CD8-positive, alpha-beta memory T cell (primary cell): ENCODE measurements around the gene CTSV. TPM values are rescaled to one million over a fixed set of nuclear protein-coding genes. Genes with fewer than 3 reads are reported as not detected.
"Not testable (repeated sequence)": the region's sequence is repeated elsewhere in the genome, so short reads cannot be mapped to it uniquely, and the experiment has no call there.

Source experiments
- CTCF ChIA-PET: fragments of 350-600 bp; sonication (Branson Sonifier 250); formaldehyde crosslinking; loops from one replicate; lab custom pipeline; 2021; ENCODE audit warnings: antibody characterized with exemption; lab: Charles Lee
- POLR2A ChIA-PET: fragments of 350-600 bp; sonication (Branson Sonifier 250); formaldehyde crosslinking; loops from one replicate; lab custom pipeline; 2021; ENCODE audit warnings: antibody characterized with exemption; lab: Charles Lee
- DNase-seq, 5 donors: peaks; one replicate each; pipeline versions ENCODE4 v3.0.0 to v3.0.0-alpha.2; 2020 to 2022; ENCODE audit warnings: mixed read lengths in 1 of 5
- H3K27ac ChIP-seq: one replicate; pipeline ENCODE4 v1.7.0; 2013; ENCODE audit warnings: low read depth, mild to moderate bottlenecking, low read length, moderate library complexity
- H3K27me3 ChIP-seq: 2 replicates; pipeline ENCODE4 v1.7.0; 2013; ENCODE audit warnings: low read length, mild to moderate bottlenecking; ENCODE audit not compliant: insufficient read depth, poor library complexity, severe bottlenecking
- H3K36me3 ChIP-seq: 2 replicates; pipeline ENCODE4 v1.7.0; 2013; ENCODE audit warnings: mild to moderate bottlenecking, low read length, moderate library complexity; ENCODE audit not compliant: insufficient read depth
- H3K4me1 ChIP-seq: 2 replicates; pipeline ENCODE4 v1.7.0; 2013; ENCODE audit warnings: mild to moderate bottlenecking, low read length, moderate library complexity; ENCODE audit not compliant: insufficient read depth
- H3K4me3 ChIP-seq: 2 replicates; pipeline ENCODE4 v1.7.0; 2013; ENCODE audit warnings: mild to moderate bottlenecking, low read length
- H3K9me3 ChIP-seq: 2 replicates; pipeline ENCODE4 v1.7.0; 2013; ENCODE audit warnings: mild to moderate bottlenecking, low read length
- H3K27ac Mint-ChIP-seq, 8 donors: one replicate each; pipeline ENCODE4 v1.8.0; 2020 to 2021; ENCODE audit warnings: mixed read lengths in 8 of 8, mild to moderate bottlenecking in 6 of 8, inconsistent platforms in 3 of 8, moderate library complexity in 3 of 8
- H3K27me3 Mint-ChIP-seq, 2 donors: one replicate each; pipeline ENCODE4 v1.8.0; 2020 to 2021; ENCODE audit warnings: mixed read lengths in 2 of 2, mild to moderate bottlenecking in 1 of 2, moderate library complexity in 1 of 2
- H3K36me3 Mint-ChIP-seq, 3 donors: one replicate each; pipeline ENCODE4 v1.8.0; 2020 to 2021; ENCODE audit warnings: mixed read lengths in 3 of 3, inconsistent platforms in 1 of 3, mild to moderate bottlenecking in 1 of 3
- H3K4me1 Mint-ChIP-seq, 3 donors: one replicate each; pipeline ENCODE4 v1.8.0; 2020 to 2021; ENCODE audit warnings: mixed read lengths in 3 of 3, inconsistent platforms in 1 of 3, mild to moderate bottlenecking in 1 of 3
- H3K4me3 Mint-ChIP-seq, 7 donors: one replicate each; pipeline ENCODE4 v1.8.0; 2020 to 2021; ENCODE audit warnings: mixed read lengths in 7 of 7, mild to moderate bottlenecking in 6 of 7, moderate library complexity in 4 of 7, inconsistent platforms in 2 of 7
- H3K9me3 Mint-ChIP-seq, 5 donors: one replicate each; pipeline ENCODE4 v1.8.0; 2020 to 2022; ENCODE audit warnings: mixed read lengths in 5 of 5, mild to moderate bottlenecking in 3 of 5, moderate library complexity in 2 of 5, inconsistent platforms in 1 of 5
- polyA plus RNA-seq: library from polyadenylated mRNA; unstranded; fragments of 300-500 nt; fragmentation: Illumina TruSeq; gene quantifications from one replicate; pipeline ENCODE4 v1.2.3, GENCODE V29; 2021
- total RNA-seq, 2 experiments: library from RNA; stranded (reverse); gene quantifications; one replicate each; pipeline ENCODE4 v1.2.3, GENCODE V29; 2021

The CTSV gene
- total and polyA plus RNA-seq, 3 experiments from 2014 or later, result 0.28 to 0.53 TPM; not detected in 1

- CTCF ChIA-PET, H3K4me1 ChIP-seq, H3K36me3 ChIP-seq, H3K9me3 ChIP-seq, H3K36me3 Mint-ChIP-seq, POLR2A ChIA-PET, H3K27me3 Mint-ChIP-seq, H3K9me3 Mint-ChIP-seq, H3K27me3 ChIP-seq: not testable (repeated sequence)
- DNase-seq, result peak; percentile 68 to 81 (median 79)
- peak overlapping the region; percentile 56 for H3K4me3 ChIP-seq
- peaks cover 16 to 24% (median 16%) of the 10 kb centered on the region in 3 donors for H3K4me1 Mint-ChIP-seq
- peak overlapping the region; percentile 57 for H3K27ac ChIP-seq
- H3K27ac Mint-ChIP-seq, result peak overlapping the region; percentile 86 to 97 (median 94)
- peak overlapping the region; percentile 88 to 98 (median 92) for H3K4me3 Mint-ChIP-seq
These were observed 25.5 kb downstream of the CTSV start for GRCh38 chr9:97013151-97014132.

GRCh38 chr9:97012617-97013016, 26.3 kb downstream of the CTSV start:
- H3K27me3 ChIP-seq, H3K9me3 Mint-ChIP-seq, H3K4me1 ChIP-seq, H3K36me3 Mint-ChIP-seq, H3K27me3 Mint-ChIP-seq, POLR2A ChIA-PET, H3K36me3 ChIP-seq, H3K9me3 ChIP-seq, CTCF ChIA-PET: not testable (repeated sequence)
- Mint-ChIP-seq H3K27ac (peak overlapping the region; percentile 83 to 96 (median 92)), H3K4me3 (peak overlapping the region; percentile 88 to 98 (median 89)), H3K4me1 (peaks cover 16 to 24% (median 16%) of the 10 kb centered on the region in 3 donors)
- H3K4me3 ChIP-seq, result peak overlapping the region; percentile 53
- peak in 1 of 5 donors; percentile 5 for DNase-seq
- peak overlapping the region; percentile 51 for H3K27ac ChIP-seq

GRCh38 chr9:97002195-97002594, 36.7 kb downstream of the CTSV start:
- H3K4me1 Mint-ChIP-seq, result peaks cover 39 to 59% (median 44%) of the 10 kb centered on the region in 3 donors
- not testable (repeated sequence) for H3K4me3 Mint-ChIP-seq

GRCh38 chr9:97001338-97001737, 37.6 kb downstream of the CTSV start:
- peaks cover 43 to 62% (median 47%) of the 10 kb centered on the region in 3 donors for H3K4me1 Mint-ChIP-seq
- DNase-seq, H3K4me1 ChIP-seq, H3K9me3 Mint-ChIP-seq, CTCF ChIA-PET, H3K4me3 ChIP-seq, POLR2A ChIA-PET, H3K9me3 ChIP-seq, H3K27me3 Mint-ChIP-seq, H3K27me3 ChIP-seq, H3K27ac Mint-ChIP-seq, H3K36me3 Mint-ChIP-seq, H3K36me3 ChIP-seq, H3K27ac ChIP-seq: not testable (repeated sequence)
- peak overlapping the region in 1 of 7 donors; percentile 15 for H3K4me3 Mint-ChIP-seq

More at GRCh38 chr9:97002195-97002594, 36.7 kb downstream of the CTSV start:
- H3K36me3 Mint-ChIP-seq, H3K36me3 ChIP-seq, CTCF ChIA-PET, H3K4me3 ChIP-seq, H3K9me3 ChIP-seq, DNase-seq, POLR2A ChIA-PET, H3K4me1 ChIP-seq, H3K27me3 ChIP-seq, H3K27me3 Mint-ChIP-seq, H3K27ac ChIP-seq, H3K9me3 Mint-ChIP-seq, H3K27ac Mint-ChIP-seq: not testable (repeated sequence)

- H3K9me3 Mint-ChIP-seq, H3K4me3 Mint-ChIP-seq, H3K27ac Mint-ChIP-seq, POLR2A ChIA-PET, H3K27ac ChIP-seq, H3K36me3 ChIP-seq, DNase-seq, H3K27me3 Mint-ChIP-seq, H3K4me3 ChIP-seq, H3K27me3 ChIP-seq, CTCF ChIA-PET, H3K36me3 Mint-ChIP-seq, H3K9me3 ChIP-seq, H3K4me1 ChIP-seq: not testable (repeated sequence)
- H3K4me1 Mint-ChIP-seq, result peaks cover 43 to 63% (median 47%) of the 10 kb centered on the region in 3 donors
These were observed 38.7 kb downstream of the CTSV start for GRCh38 chr9:97000139-97000787.

- DNase-seq, H3K27me3 Mint-ChIP-seq, POLR2A ChIA-PET, H3K36me3 ChIP-seq, H3K27me3 ChIP-seq, H3K4me3 Mint-ChIP-seq, H3K27ac ChIP-seq, H3K9me3 Mint-ChIP-seq, H3K4me3 ChIP-seq, CTCF ChIA-PET, H3K36me3 Mint-ChIP-seq, H3K27ac Mint-ChIP-seq, H3K4me1 ChIP-seq, H3K9me3 ChIP-seq: not testable (repeated sequence)
- H3K4me1 Mint-ChIP-seq, result peaks cover 43 to 63% (median 47%) of the 10 kb centered on the region in 3 donors
These were observed 39.2 kb downstream of the CTSV start for GRCh38 chr9:96999733-97000132.

GRCh38 chr9:96997009-96997701, 41.8 kb downstream of the CTSV start:
- Mint-ChIP-seq H3K4me3 (peak overlapping the region in 2 of 7 donors; percentile 2 to 28), H3K4me1 (peaks cover 31 to 43% (median 34%) of the 10 kb centered on the region in 3 donors)
- H3K4me1 ChIP-seq, H3K27me3 ChIP-seq, H3K27ac Mint-ChIP-seq, CTCF ChIA-PET, H3K36me3 ChIP-seq, H3K27me3 Mint-ChIP-seq, H3K4me3 ChIP-seq, H3K9me3 ChIP-seq, H3K36me3 Mint-ChIP-seq, POLR2A ChIA-PET, H3K9me3 Mint-ChIP-seq, DNase-seq, H3K27ac ChIP-seq: not testable (repeated sequence)

- H3K9me3 Mint-ChIP-seq, CTCF ChIA-PET, H3K4me3 Mint-ChIP-seq, H3K36me3 Mint-ChIP-seq, H3K36me3 ChIP-seq, H3K27me3 ChIP-seq, H3K4me3 ChIP-seq, H3K27me3 Mint-ChIP-seq, H3K27ac Mint-ChIP-seq, H3K27ac ChIP-seq, H3K4me1 ChIP-seq, POLR2A ChIA-PET, H3K9me3 ChIP-seq, DNase-seq: not testable (repeated sequence)
- H3K4me1 Mint-ChIP-seq, result peaks cover 18 to 34% (median 18%) of the 10 kb centered on the region in 3 donors
These were observed 44.4 kb downstream of the CTSV start for GRCh38 chr9:96994531-96995016.
